ENCODE measurements around the gene RALGAPA2.

The RALGAPA2 gene

GRCh38 chr20:20603339-20603990 is 109.0 kb downstream of the RALGAPA2 start:
- H3K9me3 ChIP-seq (ENCODE audit: low read length), result no peaks in the 10 kb centered on the region
- no peak overlapping the region for H3K9ac ChIP-seq (ENCODE audit: low read length)
- H3K4me3 ChIP-seq (ENCODE audit: low read depth in 1 of 2, low read length in 2 of 2), result no peak overlapping the region
- no peaks in the 10 kb centered on the region for H3K27me3 ChIP-seq (ENCODE audit: control insufficient read depth in 1 of 2, insufficient read depth in 2 of 2, low read length in 2 of 2)
- H3K27ac ChIP-seq (ENCODE audit: low read depth, low read length), result no peak overlapping the region
- H3K36me3 ChIP-seq (ENCODE audit: insufficient read depth, low read length), result no peaks in the 10 kb centered on the region
- no peaks in the 10 kb centered on the region for H3K4me1 ChIP-seq (ENCODE audit: insufficient read depth, low read length)

GRCh38 chr20:20597966-20598365 is 114.5 kb downstream of the RALGAPA2 start:
- H3K27me3 ChIP-seq (ENCODE audit: control insufficient read depth in 1 of 2, insufficient read depth in 2 of 2, low read length in 2 of 2), result no peaks in the 10 kb centered on the region
- H3K36me3 ChIP-seq (ENCODE audit: insufficient read depth, low read length), result no peaks in the 10 kb centered on the region
- H3K9me3 ChIP-seq (ENCODE audit: low read length), result no peaks in the 10 kb centered on the region
- H3K4me1 ChIP-seq (ENCODE audit: insufficient read depth, low read length), result no peaks in the 10 kb centered on the region
- no peak overlapping the region for H3K27ac ChIP-seq (ENCODE audit: low read depth, low read length)
- H3K4me3 ChIP-seq (ENCODE audit: low read depth in 1 of 2, low read length in 2 of 2), result no peak overlapping the region
- no peak overlapping the region for H3K9ac ChIP-seq (ENCODE audit: low read length)

- Histone ChIP-seq H3K4me1 (ENCODE audit: insufficient read depth, low read length) (no peaks in the 10 kb centered on the region), H3K9ac (ENCODE audit: low read length) (no peak overlapping the region), H3K36me3 (ENCODE audit: insufficient read depth, low read length) (no peaks in the 10 kb centered on the region), H3K9me3 (ENCODE audit: low read length) (no peaks in the 10 kb centered on the region), H3K4me3 (ENCODE audit: low read depth in 1 of 2, low read length in 2 of 2) (no peak overlapping the region), H3K27ac (ENCODE audit: low read depth, low read length) (no peak overlapping the region), H3K27me3 (ENCODE audit: control insufficient read depth in 1 of 2, insufficient read depth in 2 of 2, low read length in 2 of 2) (no peaks in the 10 kb centered on the region)
Observed at GRCh38 chr20:20594171-20594530, 118.3 kb downstream of the RALGAPA2 start.

GRCh38 chr20:20593447-20594170 is 118.8 kb downstream of the RALGAPA2 start:
- Histone ChIP-seq H3K9ac (ENCODE audit: low read length) (no peak overlapping the region), H3K27me3 (ENCODE audit: control insufficient read depth in 1 of 2, insufficient read depth in 2 of 2, low read length in 2 of 2) (no peaks in the 10 kb centered on the region), H3K4me1 (ENCODE audit: insufficient read depth, low read length) (no peaks in the 10 kb centered on the region), H3K9me3 (ENCODE audit: low read length) (no peaks in the 10 kb centered on the region), H3K4me3 (ENCODE audit: low read depth in 1 of 2, low read length in 2 of 2) (no peak overlapping the region), H3K36me3 (ENCODE audit: insufficient read depth, low read length) (no peaks in the 10 kb centered on the region), H3K27ac (ENCODE audit: low read depth, low read length) (no peak overlapping the region)

- no peak overlapping the region for H3K27ac ChIP-seq (ENCODE audit: low read depth, low read length)
- H3K4me1 ChIP-seq (ENCODE audit: insufficient read depth, low read length), result no peaks in the 10 kb centered on the region
- no peaks in the 10 kb centered on the region for H3K9me3 ChIP-seq (ENCODE audit: low read length)
- peaks cover 13% of the 10 kb centered on the region for H3K36me3 ChIP-seq (ENCODE audit: insufficient read depth, low read length)
- H3K9ac ChIP-seq (ENCODE audit: low read length), result no peak overlapping the region
- no peaks in the 10 kb centered on the region for H3K27me3 ChIP-seq (ENCODE audit: control insufficient read depth in 1 of 2, insufficient read depth in 2 of 2, low read length in 2 of 2)
- H3K4me3 ChIP-seq (ENCODE audit: low read depth in 1 of 2, low read length in 2 of 2), result no peak overlapping the region
Observed at GRCh38 chr20:20585146-20585545, 127.3 kb downstream of the RALGAPA2 start.

- Histone ChIP-seq H3K4me1 (ENCODE audit: insufficient read depth, low read length) (no peaks in the 10 kb centered on the region), H3K36me3 (ENCODE audit: insufficient read depth, low read length) (peaks cover 13% of the 10 kb centered on the region), H3K4me3 (ENCODE audit: low read depth in 1 of 2, low read length in 2 of 2) (no peak overlapping the region), H3K27me3 (ENCODE audit: control insufficient read depth in 1 of 2, insufficient read depth in 2 of 2, low read length in 2 of 2) (no peaks in the 10 kb centered on the region), H3K9ac (ENCODE audit: low read length) (no peak overlapping the region), H3K9me3 (ENCODE audit: low read length) (no peaks in the 10 kb centered on the region), H3K27ac (ENCODE audit: low read depth, low read length) (no peak overlapping the region)
Observed at GRCh38 chr20:20582734-20583133, 129.7 kb downstream of the RALGAPA2 start.

- Histone ChIP-seq H3K27ac (ENCODE audit: low read depth, low read length) (no peak overlapping the region), H3K9me3 (ENCODE audit: low read length) (no peaks in the 10 kb centered on the region), H3K4me3 (ENCODE audit: low read depth in 1 of 2, low read length in 2 of 2) (no peak overlapping the region), H3K27me3 (ENCODE audit: control insufficient read depth in 1 of 2, insufficient read depth in 2 of 2, low read length in 2 of 2) (no peaks in the 10 kb centered on the region), H3K36me3 (ENCODE audit: insufficient read depth, low read length) (peaks cover 13% of the 10 kb centered on the region), H3K4me1 (ENCODE audit: insufficient read depth, low read length) (no peaks in the 10 kb centered on the region), H3K9ac (ENCODE audit: low read length) (no peak overlapping the region)
Observed at GRCh38 chr20:20580139-20580538, 132.3 kb downstream of the RALGAPA2 start.

GRCh38 chr20:20578838-20579237 is 133.6 kb downstream of the RALGAPA2 start:
- Histone ChIP-seq H3K4me1 (ENCODE audit: insufficient read depth, low read length) (no peaks in the 10 kb centered on the region), H3K36me3 (ENCODE audit: insufficient read depth, low read length) (peaks cover 13% of the 10 kb centered on the region), H3K27ac (ENCODE audit: low read depth, low read length) (no peak overlapping the region), H3K9ac (ENCODE audit: low read length) (no peak overlapping the region), H3K4me3 (ENCODE audit: low read depth in 1 of 2, low read length in 2 of 2) (no peak overlapping the region), H3K27me3 (ENCODE audit: control insufficient read depth in 1 of 2, insufficient read depth in 2 of 2, low read length in 2 of 2) (no peaks in the 10 kb centered on the region), H3K9me3 (ENCODE audit: low read length) (no peaks in the 10 kb centered on the region)

- no peaks in the 10 kb centered on the region for H3K9me3 ChIP-seq (ENCODE audit: low read length)
- H3K27ac ChIP-seq (ENCODE audit: low read depth, low read length), result no peak overlapping the region
- no peaks in the 10 kb centered on the region for H3K27me3 ChIP-seq (ENCODE audit: control insufficient read depth in 1 of 2, insufficient read depth in 2 of 2, low read length in 2 of 2)
- H3K4me1 ChIP-seq (ENCODE audit: insufficient read depth, low read length), result no peaks in the 10 kb centered on the region
- H3K4me3 ChIP-seq (ENCODE audit: low read depth in 1 of 2, low read length in 2 of 2), result no peak overlapping the region
- H3K9ac ChIP-seq (ENCODE audit: low read length), result no peak overlapping the region
- H3K36me3 ChIP-seq (ENCODE audit: insufficient read depth, low read length), result peaks cover 7% of the 10 kb centered on the region
Observed at GRCh38 chr20:20573797-20574196, 138.6 kb downstream of the RALGAPA2 start.

GRCh38 chr20:20571068-20571780 is 141.2 kb downstream of the RALGAPA2 start:
- H3K36me3 ChIP-seq (ENCODE audit: insufficient read depth, low read length), result peaks cover 7% of the 10 kb centered on the region

GRCh38 chr20:20568604-20569205 is 143.7 kb downstream of the RALGAPA2 start:
- H3K36me3 ChIP-seq (ENCODE audit: insufficient read depth, low read length), result peaks cover 3% of the 10 kb centered on the region
- no peak overlapping the region for H3K9ac ChIP-seq (ENCODE audit: low read length)
- H3K27me3 ChIP-seq (ENCODE audit: control insufficient read depth in 1 of 2, insufficient read depth in 2 of 2, low read length in 2 of 2), result no peaks in the 10 kb centered on the region
- no peaks in the 10 kb centered on the region for H3K4me1 ChIP-seq (ENCODE audit: insufficient read depth, low read length)
- H3K4me3 ChIP-seq (ENCODE audit: low read depth in 1 of 2, low read length in 2 of 2), result no peak overlapping the region
- no peaks in the 10 kb centered on the region for H3K9me3 ChIP-seq (ENCODE audit: low read length)
- no peak overlapping the region for H3K27ac ChIP-seq (ENCODE audit: low read depth, low read length)

More at GRCh38 chr20:20571068-20571780, 141.2 kb downstream of the RALGAPA2 start:
- no peaks in the 10 kb centered on the region for H3K4me1 ChIP-seq (ENCODE audit: insufficient read depth, low read length)
- H3K9ac ChIP-seq (ENCODE audit: low read length), result no peak overlapping the region
- H3K27me3 ChIP-seq (ENCODE audit: control insufficient read depth in 1 of 2, insufficient read depth in 2 of 2, low read length in 2 of 2), result no peaks in the 10 kb centered on the region
- no peak overlapping the region for H3K27ac ChIP-seq (ENCODE audit: low read depth, low read length)
- no peak overlapping the region for H3K4me3 ChIP-seq (ENCODE audit: low read depth in 1 of 2, low read length in 2 of 2)
- H3K9me3 ChIP-seq (ENCODE audit: low read length), result no peaks in the 10 kb centered on the region
